ENCODE results near the gene APOA4. TPM values are rescaled to one million over a fixed set of nuclear protein-coding genes. Genes with fewer than 3 reads are reported as not detected.
A peak's percentile ranks its signal among the peaks of the same experiment; 100 is the strongest.

APOA4 gene
- total and polyA plus RNA-seq, 2 of the 13 experiments (the other 11 are each of a cell fraction or from before 2014, with no cell fraction given): 3.8 to 7.2 TPM

GRCh38 chr11:116791002-116791812, 31.9 kb downstream of the APOA4 start (continued):
- TF ChIP-seq YEATS4 (CRISPR knock-in tag; IDR thresholded peaks at IDR 0.05; ENCODE audit: borderline replicate concordance) (peak; percentile 62; the same call in 1 of the 2 replicates), RFXANK (CRISPR knock-in tag; IDR thresholded peaks at IDR 0.05) (no peak), ZNF567 (CRISPR knock-in tag; IDR thresholded peaks at IDR 0.05; ENCODE audit: borderline replicate concordance) (no peak; the same call in 1 of the 2 replicates), ATF7 (IDR thresholded peaks at IDR 0.05) (no peak), ATF7 (CRISPR knock-in tag; IDR thresholded peaks at IDR 0.05) (no peak; the same call in 1 of the 2 replicates), DMAP1 (CRISPR knock-in tag; IDR thresholded peaks at IDR 0.05) (peak; percentile 61), ARID5B (CRISPR knock-in tag; IDR thresholded peaks at IDR 0.05) (peak; percentile 18; the same call in 1 of the 2 replicates), KDM2A (CRISPR knock-in tag; IDR thresholded peaks at IDR 0.05; ENCODE audit: borderline replicate concordance, low read depth) (peak; percentile 75), KLF16 (CRISPR knock-in tag; IDR thresholded peaks at IDR 0.05) (peak in 1 of 2 experiments; percentile 57; a peak in 1 of 4 replicates), ELF1 (CRISPR knock-in tag; IDR thresholded peaks at IDR 0.05) (peak; percentile 28; the same call in 1 of the 2 replicates), HNRNPLL (IDR thresholded peaks at IDR 0.05; ENCODE audit: low read depth, low read length, poor library complexity, severe bottlenecking) (peak; percentile 38), SETDB1 (CRISPR knock-in tag; IDR thresholded peaks at IDR 0.05; ENCODE audit: borderline replicate concordance) (no peak), ZNF333 (CRISPR knock-in tag; IDR thresholded peaks at IDR 0.05; ENCODE audit: borderline replicate concordance) (no peak; the same call in 1 of the 2 replicates), SP5 (CRISPR knock-in tag; IDR thresholded peaks at IDR 0.05; ENCODE audit: borderline replicate concordance, low read depth) (no peak), ZNF317 (CRISPR knock-in tag; IDR thresholded peaks at IDR 0.05) (no peak), MTF2 (CRISPR knock-in tag; IDR thresholded peaks at IDR 0.05; ENCODE audit: borderline replicate concordance) (0 out of 2 replicates have a peak, but pooled peaks have one; percentile 40), ZNF782 (CRISPR knock-in tag; IDR thresholded peaks at IDR 0.05; ENCODE audit: borderline replicate concordance) (peak; percentile 86; the same call in 1 of the 2 replicates), GATAD2A (CRISPR knock-in tag; IDR thresholded peaks at IDR 0.05) (peak; percentile 80)
- TF ChIP-seq, protein P1, sequence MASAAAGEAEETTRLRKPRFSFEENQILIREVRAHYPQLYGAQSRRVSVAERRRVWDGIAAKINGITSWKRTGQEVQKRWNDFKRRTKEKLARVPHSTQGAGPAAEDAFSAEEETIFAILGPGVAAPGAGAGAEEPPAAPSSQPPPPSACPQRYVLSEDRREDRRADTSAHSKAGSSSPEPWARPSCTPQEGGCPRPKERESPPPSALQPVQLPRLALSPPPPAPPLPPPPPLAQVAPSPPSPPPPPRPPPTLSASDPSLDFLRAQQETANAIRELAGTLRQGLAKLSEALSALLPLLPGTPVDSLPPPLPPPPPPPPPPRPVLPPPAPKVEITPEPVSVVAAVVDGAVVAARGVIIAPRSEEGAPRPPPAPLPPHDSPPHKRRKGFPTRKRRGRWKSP (CRISPR knock-in tag; IDR thresholded peaks at IDR 0.05): peak; percentile 40
- TF ChIP-seq, protein P2, sequence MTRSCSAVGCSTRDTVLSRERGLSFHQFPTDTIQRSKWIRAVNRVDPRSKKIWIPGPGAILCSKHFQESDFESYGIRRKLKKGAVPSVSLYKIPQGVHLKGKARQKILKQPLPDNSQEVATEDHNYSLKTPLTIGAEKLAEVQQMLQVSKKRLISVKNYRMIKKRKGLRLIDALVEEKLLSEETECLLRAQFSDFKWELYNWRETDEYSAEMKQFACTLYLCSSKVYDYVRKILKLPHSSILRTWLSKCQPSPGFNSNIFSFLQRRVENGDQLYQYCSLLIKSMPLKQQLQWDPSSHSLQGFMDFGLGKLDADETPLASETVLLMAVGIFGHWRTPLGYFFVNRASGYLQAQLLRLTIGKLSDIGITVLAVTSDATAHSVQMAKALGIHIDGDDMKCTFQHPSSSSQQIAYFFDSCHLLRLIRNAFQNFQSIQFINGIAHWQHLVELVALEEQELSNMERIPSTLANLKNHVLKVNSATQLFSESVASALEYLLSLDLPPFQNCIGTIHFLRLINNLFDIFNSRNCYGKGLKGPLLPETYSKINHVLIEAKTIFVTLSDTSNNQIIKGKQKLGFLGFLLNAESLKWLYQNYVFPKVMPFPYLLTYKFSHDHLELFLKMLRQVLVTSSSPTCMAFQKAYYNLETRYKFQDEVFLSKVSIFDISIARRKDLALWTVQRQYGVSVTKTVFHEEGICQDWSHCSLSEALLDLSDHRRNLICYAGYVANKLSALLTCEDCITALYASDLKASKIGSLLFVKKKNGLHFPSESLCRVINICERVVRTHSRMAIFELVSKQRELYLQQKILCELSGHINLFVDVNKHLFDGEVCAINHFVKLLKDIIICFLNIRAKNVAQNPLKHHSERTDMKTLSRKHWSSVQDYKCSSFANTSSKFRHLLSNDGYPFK (CRISPR knock-in tag; IDR thresholded peaks at IDR 0.05; ENCODE audit: borderline replicate concordance): peak; percentile 63; the same call in 1 of the 2 replicates
- TF ChIP-seq, protein P3, sequence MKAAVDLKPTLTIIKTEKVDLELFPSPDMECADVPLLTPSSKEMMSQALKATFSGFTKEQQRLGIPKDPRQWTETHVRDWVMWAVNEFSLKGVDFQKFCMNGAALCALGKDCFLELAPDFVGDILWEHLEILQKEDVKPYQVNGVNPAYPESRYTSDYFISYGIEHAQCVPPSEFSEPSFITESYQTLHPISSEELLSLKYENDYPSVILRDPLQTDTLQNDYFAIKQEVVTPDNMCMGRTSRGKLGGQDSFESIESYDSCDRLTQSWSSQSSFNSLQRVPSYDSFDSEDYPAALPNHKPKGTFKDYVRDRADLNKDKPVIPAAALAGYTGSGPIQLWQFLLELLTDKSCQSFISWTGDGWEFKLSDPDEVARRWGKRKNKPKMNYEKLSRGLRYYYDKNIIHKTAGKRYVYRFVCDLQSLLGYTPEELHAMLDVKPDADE (CRISPR knock-in tag; IDR thresholded peaks at IDR 0.05): no peak

Data from HepG2 (cell line).